Measurements from ENCODE around the gene SLC2A1.

- TF ChIP-seq, protein P1, sequence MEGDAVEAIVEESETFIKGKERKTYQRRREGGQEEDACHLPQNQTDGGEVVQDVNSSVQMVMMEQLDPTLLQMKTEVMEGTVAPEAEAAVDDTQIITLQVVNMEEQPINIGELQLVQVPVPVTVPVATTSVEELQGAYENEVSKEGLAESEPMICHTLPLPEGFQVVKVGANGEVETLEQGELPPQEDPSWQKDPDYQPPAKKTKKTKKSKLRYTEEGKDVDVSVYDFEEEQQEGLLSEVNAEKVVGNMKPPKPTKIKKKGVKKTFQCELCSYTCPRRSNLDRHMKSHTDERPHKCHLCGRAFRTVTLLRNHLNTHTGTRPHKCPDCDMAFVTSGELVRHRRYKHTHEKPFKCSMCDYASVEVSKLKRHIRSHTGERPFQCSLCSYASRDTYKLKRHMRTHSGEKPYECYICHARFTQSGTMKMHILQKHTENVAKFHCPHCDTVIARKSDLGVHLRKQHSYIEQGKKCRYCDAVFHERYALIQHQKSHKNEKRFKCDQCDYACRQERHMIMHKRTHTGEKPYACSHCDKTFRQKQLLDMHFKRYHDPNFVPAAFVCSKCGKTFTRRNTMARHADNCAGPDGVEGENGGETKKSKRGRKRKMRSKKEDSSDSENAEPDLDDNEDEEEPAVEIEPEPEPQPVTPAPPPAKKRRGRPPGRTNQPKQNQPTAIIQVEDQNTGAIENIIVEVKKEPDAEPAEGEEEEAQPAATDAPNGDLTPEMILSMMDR (tag by site-specific recombination; IDR thresholded peaks at IDR 0.05): no peak
- no peak for TF ChIP-seq ZBTB8A (tag by site-specific recombination; IDR thresholded peaks at IDR 0.05)
- TF ChIP-seq ZFP37 (tag by site-specific recombination; IDR thresholded peaks at IDR 0.05): no peak
- no peak for TF ChIP-seq ZNF645 (tag by site-specific recombination; IDR thresholded peaks at IDR 0.05)
- no peak for TF ChIP-seq ZEB2 (tag by site-specific recombination; IDR thresholded peaks at IDR 0.05)
- TF ChIP-seq TCF7L2 (IDR thresholded peaks at IDR 0.05; ENCODE audit: borderline replicate concordance, low read depth, low read length): no peak
- TF ChIP-seq, protein P2, sequence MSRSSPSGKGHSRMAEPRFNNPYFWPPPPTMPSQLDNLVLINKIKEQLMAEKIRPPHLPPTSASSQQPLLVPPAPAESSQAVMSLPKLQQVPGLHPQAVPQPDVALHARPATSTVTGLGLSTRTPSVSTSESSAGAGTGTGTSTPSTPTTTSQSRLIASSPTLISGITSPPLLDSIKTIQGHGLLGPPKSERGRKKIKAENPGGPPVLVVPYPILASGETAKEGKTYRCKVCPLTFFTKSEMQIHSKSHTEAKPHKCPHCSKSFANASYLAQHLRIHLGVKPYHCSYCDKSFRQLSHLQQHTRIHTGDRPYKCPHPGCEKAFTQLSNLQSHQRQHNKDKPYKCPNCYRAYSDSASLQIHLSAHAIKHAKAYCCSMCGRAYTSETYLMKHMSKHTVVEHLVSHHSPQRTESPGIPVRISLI (tag by site-specific recombination; IDR thresholded peaks at IDR 0.05): no peak
- TF ChIP-seq ZBTB21 (tag by site-specific recombination; IDR thresholded peaks at IDR 0.05): no peak
- TF ChIP-seq ZNF280D (tag by site-specific recombination; IDR thresholded peaks at IDR 0.05): no peak
- TF ChIP-seq SP2 (tag by site-specific recombination; IDR thresholded peaks at IDR 0.05): no peak
- no peak for TF ChIP-seq HOXA7 (CRISPR knock-in tag; IDR thresholded peaks at IDR 0.05; ENCODE audit: borderline replicate concordance)
- TF ChIP-seq ZBTB49 (tag by site-specific recombination; IDR thresholded peaks at IDR 0.05; ENCODE audit: low read depth): no peak
- no peak for TF ChIP-seq ZFP41 (tag by site-specific recombination; IDR thresholded peaks at IDR 0.05; ENCODE audit: borderline replicate concordance)
Observed at GRCh38 chr1:42943728-42944127, 14.9 kb downstream of the SLC2A1 start.
